ENCODE data around the gene PDILT.

DNA sequence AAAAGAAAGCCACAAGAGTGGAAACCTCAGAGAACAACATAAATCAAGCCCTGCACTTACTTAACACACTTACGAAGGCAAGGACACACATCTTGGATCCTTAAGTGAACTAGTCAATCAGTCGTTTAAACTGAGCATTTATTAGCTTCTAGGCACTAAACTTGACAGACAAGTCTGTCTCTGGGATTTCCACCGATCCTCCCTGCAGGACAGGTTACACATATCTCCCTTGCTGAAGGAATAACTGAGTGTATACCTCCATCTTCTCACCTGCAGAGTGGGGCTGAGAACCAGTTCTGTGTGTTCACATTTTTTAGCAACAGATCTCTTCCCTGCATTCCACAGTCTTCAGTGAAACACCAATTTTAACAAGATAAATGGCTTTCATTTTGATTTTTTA lies 86.1 kb downstream of the PDILT start:
- TF ChIP-seq CTCF (IDR thresholded peaks at IDR 0.05), result no peak
- TF ChIP-seq POLR2A (IDR thresholded peaks at IDR 0.05), result no peak
